Left ventricle myocardium superior (tissue), 1 donor: ENCODE measurements around the gene MARCO. TPM values are rescaled to one million over a fixed set of nuclear protein-coding genes. Genes with fewer than 3 reads are reported as not detected.
A peak's percentile ranks its signal among the peaks of the same experiment; 100 is the strongest.
"Not testable (repeated sequence)": the region's sequence is repeated elsewhere in the genome, so short reads cannot be mapped to it uniquely, and the experiment has no call there.

ENCODE experiments used
- ATAC-seq: fragments of 200-7000 bp; cut with Tn5 transposase; one replicate; pipeline ENCODE4 v1.9.1; 2020; ENCODE audit warnings: mild to moderate bottlenecking, moderate library complexity
- DNase-seq: peaks from one replicate; pipeline ENCODE4 v3.0.0-alpha.2; 2020
- intact Hi-C: fragments of 100-400 bp; cut with micrococcal nuclease; formaldehyde crosslinking; loops from one replicate; pipeline ENCODE4 v1.11.0; 2022
- total RNA-seq: library from RNA; stranded (reverse); fragmentation: NEBNext Ultra II Directional; extraction: Animal tissue kit (Norgen Biotek cat#: 25700); gene quantifications from one replicate; pipeline ENCODE4 v1.2.1, GENCODE V29; 2021
- donor health status: DM: no; HTN: yes; CAD: no; lungs with severe emphysema.

MARCO gene
- total RNA-seq, 1 donor from 2014 or later, result 7.2 TPM

DNA sequence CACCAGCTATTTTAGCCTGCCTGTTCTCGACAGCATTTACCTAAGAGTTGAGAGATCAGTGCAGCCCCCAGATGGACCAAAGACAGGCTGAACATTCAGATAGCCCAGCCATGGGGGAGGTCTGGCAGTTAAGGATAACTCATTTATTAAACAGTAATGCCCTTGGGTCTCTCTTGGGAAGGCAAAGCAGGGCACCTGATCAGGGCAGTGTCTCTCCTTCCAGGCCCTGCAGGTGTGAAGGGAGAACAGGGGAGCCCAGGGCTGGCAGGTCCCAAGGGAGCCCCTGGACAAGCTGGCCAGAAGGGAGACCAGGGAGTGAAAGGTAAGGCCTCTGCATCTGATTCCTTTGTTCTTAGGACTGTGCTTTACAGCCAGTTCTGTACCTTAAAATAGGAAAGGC lies 49.6 kb downstream of the MARCO start:
- no peak for DNase-seq
- intact Hi-C loops, result no loop called here
- no peak for ATAC-seq

DNA sequence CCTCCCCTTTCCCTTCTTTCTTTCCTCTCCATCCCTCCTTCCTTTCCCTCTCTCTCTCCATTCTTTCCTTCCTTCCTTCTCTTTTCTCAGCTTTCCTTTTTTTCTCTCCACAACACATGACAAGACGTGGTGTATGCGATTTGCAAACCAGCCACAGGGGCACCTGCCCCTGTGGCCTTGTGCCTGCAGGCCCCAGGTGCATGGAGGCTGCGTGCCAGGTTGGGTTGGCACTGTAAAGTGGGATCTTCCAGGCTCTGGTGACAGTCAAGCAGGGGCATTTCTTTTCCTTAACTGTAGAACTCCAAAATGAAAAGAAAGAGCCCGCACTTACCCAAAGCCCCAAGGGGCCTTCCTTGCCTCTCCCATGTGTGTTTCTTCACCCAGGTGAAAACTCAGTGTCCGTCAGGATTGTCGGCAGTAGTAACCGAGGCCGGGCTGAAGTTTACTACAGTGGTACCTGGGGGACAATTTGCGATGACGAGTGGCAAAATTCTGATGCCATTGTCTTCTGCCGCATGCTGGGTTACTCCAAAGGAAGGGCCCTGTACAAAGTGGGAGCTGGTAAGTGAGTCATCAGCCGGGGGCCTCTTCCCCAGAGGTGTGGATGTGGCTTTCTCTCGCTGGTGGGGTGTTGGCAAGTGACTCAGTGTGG lies 50.9 kb downstream of the MARCO start:
- intact Hi-C loops, result no loop called here
- ATAC-seq (no peak), DNase-seq (no peak)

DNA sequence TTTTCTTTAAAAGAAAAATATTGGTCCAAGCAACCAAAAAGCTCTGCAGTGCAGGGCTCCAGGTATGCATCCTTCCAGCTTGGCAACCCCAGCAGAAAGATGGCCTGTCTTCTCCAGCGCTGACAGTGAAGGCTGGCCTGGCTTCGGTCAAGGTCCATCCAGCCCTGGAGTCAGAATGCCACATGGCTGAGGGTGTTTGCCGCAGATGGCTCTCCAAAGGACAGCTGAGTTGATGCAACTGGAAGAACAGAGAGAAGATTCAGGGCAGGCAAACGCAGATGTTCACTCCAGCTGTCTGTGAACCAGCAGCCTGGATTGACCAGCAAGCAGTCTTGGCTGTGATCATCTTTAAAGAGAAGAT lies 51.4 kb downstream of the MARCO start:
- intact Hi-C loops, result no loop called here
- DNase-seq (no peak), ATAC-seq (no peak)

DNA sequence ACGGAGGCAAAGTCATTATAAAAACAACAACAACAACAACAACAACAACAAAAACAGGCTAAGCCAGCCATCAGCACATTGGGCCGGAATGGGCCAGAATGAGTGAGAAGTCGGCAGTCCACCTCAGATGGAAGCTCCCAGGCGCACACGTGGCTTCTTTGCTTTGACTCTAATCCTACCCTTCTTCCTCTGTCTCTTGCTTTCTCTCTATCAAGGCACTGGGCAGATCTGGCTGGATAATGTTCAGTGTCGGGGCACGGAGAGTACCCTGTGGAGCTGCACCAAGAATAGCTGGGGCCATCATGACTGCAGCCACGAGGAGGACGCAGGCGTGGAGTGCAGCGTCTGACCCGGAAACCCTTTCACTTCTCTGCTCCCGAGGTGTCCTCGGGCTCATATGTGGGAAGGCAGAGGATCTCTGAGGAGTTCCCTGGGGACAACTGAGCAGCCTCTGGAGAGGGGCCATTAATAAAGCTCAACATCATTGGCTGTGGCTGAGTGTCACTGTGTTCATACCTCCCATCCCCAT lies 52.2 kb downstream of the MARCO start:
- ATAC-seq (no peak), DNase-seq (no peak)
- intact Hi-C loops, result no loop called here

DNA sequence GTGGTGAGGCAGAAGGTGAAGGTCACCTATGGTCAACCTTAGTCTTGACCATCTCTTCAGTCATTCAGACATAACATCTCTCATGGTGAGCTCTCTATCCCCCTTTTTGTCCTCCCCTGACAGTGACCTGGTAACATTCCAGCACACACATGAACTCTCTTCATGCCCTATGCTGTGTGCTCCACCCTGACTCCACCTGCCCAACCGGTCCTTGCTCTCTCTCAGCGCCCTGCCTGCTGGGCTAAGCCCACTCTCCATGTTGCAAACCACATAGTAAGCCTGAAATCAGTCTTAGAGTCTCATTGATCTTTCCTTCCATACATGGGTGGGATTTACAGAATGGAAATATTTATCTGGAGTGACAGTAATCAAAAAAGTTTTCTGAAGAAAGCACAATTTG lies 52.8 kb downstream of the MARCO start:
- ATAC-seq (no peak), DNase-seq (no peak)
- intact Hi-C loops, result no loop called here

DNA sequence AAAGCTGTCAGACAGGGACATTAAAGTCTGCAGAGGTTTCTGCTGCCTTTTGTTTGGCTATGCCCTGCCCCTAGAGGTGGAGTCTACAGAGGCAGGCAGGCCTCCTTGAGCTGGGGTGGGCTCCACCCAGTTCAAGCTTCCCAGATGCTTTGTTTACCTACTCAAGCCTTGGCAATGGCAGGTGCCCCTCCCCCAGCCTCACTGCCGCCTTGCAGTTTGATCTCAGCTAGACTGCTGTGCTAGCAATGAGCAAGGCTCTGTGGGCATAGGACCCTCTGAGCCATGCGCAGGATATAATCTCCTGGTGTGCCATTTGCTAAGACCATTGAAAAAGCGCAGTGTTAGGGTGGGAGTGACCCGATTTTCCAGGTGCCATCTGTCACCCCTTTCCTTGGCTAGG lies 61.9 kb downstream of the MARCO start:
- ATAC-seq, intact Hi-C loops, DNase-seq: not testable (repeated sequence)

DNA sequence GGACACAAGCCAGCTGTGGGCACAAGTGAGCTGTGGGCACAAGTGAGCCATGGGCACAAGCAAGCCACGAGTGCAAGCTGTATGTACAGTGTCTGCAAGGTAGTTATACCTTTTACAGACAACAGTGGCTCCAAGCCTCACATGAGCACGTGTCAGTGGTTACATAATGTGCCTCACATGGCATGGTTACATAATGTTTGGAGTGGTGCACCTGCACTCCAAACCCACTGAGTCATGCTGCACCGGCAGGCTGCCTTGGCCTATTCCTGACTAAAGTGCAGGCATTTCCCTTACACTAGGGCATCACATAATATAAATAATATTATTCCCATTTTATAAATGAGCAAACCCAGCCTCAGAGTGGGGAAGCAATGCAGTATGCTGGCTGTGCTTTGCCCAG lies 62.6 kb downstream of the MARCO start:
- intact Hi-C loops, result no loop called here
- ATAC-seq (no peak), DNase-seq (no peak)

DNA sequence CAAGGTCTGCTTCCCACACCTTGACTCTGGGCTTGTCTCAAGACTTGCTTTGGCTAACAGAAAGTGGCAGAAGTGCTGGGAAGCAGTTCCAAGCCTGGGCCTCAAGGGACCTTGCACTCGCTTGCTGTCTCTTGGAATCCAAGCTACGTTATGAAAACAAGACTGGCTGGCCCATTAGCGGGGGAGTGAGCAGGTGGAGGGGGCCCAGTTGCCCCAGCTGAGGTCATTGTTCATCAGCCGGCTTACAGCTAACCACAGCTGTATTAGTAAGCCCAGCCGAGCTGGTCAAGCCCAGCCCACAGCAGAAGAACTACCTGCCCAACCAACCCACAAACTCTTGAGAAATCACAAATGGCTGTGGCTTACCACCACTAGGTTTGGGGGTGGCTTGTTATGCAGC lies 63.1 kb downstream of the MARCO start:
- intact Hi-C loops, result no loop called here
- no peak for DNase-seq
- no peak for ATAC-seq

DNA sequence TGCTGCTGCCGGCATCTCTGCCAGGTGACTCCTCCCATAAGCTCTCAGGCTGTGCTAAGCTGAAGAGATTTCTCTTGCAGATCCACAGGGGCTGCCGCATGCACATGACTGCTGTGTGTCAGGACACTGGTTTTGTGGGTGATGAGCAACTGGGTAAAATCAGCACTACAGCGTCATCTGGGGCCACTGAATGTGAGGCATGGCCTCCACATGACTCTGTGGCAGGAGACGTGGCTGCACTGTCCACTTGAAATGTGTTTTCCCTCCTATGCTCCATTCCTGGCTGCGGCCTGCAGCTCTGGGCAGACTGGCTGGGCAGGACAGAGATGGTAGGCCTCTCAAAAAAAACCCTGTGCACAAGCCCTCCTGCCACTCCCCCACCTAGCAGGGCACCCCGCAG lies 63.6 kb downstream of the MARCO start:
- ATAC-seq (no peak), DNase-seq (no peak)
- intact Hi-C loops, result no loop called here

DNA sequence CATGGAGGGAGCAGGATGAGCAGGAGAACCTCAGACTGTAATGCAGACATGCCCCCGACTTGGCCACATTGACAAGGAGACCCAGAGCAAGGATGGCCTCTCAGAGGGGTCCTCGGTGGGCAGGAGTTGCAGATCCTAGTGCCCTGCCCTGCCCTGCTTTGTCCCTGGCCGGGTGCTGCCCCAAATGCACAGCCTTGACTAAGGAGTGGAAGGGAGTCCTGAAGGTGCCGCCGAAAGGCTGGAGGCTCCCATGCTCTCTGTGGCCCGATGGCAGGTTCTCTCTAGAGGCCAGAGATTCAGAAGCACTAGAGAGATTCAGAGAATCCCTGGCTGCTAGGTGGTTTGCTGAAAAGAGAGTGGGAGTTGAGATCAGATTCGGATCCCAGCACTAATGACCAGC lies 64.4 kb downstream of the MARCO start:
- DNase-seq, result no peak
- ATAC-seq, result no peak
- intact Hi-C loops, result no loop called here

DNA sequence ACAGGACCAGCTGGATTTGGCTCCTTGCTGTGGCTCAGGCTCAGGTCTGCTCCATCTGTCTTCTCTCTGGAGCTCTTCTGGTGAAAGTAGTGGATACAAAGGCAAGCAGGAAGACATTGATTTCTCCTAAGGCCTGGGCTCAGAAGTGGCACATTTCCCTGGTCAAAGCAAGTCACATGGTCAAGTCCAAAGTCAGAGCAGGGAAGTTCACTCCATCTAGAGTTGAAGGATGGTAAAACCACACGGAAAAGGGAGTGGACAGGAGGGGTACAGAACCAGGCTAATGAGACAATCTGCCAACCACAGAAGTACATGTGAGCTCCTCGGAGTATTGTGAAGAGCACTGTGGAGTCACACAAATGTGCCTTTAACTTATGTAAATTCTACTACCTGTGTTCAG lies 66.1 kb downstream of the MARCO start:
- intact Hi-C loops, result no loop called here
- DNase-seq (no peak), ATAC-seq (no peak)

DNA sequence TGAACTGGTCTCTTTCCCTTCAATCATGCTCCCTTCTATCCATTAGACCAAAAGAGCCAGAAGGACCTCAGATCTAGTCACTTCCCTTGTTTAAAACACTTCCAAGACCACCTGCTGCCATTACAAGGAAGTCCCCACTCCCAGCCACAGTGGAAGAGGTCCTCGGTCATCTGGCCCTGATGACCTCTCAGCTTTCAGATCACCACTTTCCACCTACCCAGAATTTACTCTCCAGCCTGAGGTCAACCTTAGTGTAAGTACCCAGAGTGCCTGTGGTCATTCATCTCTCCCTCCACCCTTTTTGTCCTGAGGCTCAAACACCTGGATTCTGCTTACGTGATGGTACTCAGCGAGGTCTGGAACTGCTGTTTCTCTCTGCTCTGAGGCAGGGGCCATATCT lies 67.1 kb downstream of the MARCO start:
- no peak for ATAC-seq
- intact Hi-C loops, result no loop called here
- no peak for DNase-seq

DNA sequence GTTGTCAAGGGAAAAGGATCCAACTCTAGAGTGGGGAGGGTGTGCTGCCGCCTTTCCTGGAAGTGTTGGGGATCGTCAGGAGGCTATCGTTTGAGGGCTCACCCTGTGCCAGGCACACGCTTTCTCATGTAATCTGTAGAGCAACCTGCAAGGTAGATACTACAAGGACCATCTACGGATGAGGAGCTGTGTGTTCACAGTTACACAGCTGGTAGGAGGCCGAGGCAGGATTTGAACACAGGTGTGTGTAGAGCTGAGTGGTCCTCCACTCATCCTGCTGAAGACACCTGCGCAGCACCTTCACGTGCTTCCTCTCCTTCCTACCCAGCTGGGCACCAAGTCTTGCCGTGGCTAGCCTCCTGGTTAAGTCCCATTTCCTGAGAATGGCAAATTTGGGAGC lies 68.3 kb downstream of the MARCO start:
- ATAC-seq (no peak), DNase-seq (no peak)
- intact Hi-C loops, result loop anchor here (10.0 kb wide), 1 partner anchor 254 kb away; no protein-coding TSS in a partner anchor

DNA sequence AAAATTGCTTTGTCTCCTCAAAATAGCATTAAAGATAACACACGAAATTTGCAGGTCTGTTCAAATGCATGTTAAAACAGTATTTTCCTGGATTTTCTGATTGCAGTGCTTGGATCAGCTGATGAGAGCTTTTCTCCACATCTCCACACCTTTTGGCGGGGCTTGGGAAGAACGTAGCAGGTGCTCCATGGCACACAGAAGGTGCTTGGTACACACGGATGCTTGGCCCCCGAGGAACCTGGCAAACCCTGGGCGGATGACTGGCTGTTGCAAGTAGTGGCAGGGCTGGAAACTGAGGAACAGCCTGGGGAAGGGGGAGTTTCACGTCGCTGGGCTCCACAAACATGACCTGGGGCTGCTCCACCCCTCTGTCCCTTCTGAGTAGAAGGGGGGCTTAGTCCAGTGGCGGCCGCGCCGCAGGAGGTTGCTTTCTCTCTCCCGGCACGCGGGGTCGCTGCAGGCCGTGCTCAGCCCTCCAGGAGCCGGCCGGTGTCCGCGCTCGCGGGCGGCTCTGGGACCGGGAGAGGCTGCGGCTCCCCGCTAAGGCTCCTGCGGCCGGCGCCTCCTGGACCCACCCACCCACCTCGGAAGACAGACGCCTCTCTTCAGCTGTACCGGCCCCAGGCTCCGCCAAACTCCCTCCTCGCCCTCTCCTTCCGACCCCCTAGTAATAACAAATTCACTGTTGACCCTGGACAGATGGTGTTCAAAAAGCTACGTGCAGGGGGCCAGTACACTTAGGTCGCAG lies 69.3 kb downstream of the MARCO start:
- DNase-seq (peak; percentile 72), ATAC-seq (peak; percentile 96)
- intact Hi-C loops, result loop anchor here (10.0 kb wide), 1 partner anchor 253 kb away; no protein-coding TSS in a partner anchor

DNA sequence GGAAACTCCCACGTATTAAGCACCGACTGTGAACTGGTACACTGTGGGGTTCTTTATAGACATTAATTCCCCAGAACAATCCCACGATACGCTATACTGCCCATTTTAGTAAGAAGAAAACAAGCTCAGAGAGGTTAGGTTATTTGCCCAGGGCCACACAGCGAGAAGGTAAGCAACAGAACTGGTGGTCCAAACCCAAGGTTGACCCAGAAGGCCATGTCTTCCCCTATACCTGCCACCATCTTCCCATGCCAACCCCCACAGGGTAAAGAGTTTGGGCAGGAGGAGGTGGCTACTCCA lies 69.9 kb downstream of the MARCO start:
- intact Hi-C loops, result loop anchor here (10.0 kb wide), 1 partner anchor 253 kb away; no protein-coding TSS in a partner anchor
- no peak for DNase-seq
- ATAC-seq, result no peak

DNA sequence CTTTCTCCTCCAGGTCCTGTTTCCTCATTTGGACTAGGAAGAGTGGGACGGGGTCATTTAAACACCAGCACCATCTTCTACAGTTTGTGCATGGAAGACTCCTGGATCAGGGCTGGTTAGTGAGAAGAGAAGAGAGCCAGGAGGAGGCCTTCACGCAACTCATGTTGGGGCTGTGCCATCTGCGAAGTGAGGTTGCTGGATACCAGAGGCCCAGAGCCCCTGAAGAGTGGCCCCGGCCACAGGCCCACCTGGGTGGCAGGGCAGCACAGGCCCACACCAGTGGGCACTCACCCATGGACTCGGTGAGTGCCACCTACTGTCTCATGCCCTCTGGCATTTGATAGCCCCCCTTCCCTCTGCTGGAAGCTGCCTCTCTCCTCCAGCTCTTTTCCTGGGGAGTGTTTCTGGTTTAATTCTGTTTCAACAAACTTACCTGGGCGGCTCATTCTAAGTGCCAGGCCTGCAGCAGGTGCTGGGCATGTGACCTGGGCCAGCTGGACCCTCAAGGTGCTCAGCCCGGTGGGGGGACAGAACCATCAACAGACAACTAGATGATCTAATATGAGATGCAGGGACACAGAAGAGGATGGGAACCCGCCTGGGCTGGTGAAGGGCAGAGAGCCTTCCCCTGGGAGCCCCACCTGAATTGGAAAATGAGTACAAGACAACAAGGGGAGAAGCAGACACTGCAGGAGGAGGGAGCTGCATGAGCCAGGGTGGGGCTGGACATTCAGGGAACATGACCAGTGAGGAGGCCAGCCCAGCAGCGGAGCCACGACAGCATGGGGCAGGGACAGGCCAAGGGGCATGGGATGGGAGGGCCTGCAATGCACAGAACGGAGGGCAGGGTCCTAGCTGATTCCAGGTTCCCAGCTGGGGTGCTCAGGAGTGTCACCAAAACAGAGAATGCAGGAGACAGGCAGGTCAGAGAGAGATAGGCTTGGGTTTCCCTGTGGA lies 70.6 kb downstream of the MARCO start:
- ATAC-seq (no peak), DNase-seq (no peak)
- intact Hi-C loops, result loop anchor here (10.0 kb wide), 1 partner anchor 252 kb away; no protein-coding TSS in a partner anchor

DNA sequence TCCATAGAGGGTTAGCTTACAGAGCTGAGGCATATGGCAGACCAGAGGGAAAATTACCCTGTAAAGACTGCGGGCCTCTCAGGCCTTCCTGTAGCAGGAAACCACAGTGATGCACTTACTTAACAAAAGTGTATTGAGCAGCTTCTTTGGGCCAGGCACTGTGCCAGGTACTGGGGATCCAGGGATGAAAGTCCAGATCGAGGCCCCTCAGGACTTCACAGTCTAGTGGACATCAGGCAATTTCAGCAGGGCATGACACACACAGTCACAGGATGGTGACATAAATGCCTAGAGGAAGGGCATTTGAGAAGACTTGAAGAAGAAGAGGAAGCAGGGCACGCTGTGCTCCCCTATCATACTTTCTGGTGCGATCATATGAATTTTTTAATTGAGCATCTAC lies 71.7 kb downstream of the MARCO start:
- DNase-seq (no peak), ATAC-seq (no peak)
- intact Hi-C loops, result loop anchor here (10.0 kb wide), 1 partner anchor 251 kb away; no protein-coding TSS in a partner anchor

DNA sequence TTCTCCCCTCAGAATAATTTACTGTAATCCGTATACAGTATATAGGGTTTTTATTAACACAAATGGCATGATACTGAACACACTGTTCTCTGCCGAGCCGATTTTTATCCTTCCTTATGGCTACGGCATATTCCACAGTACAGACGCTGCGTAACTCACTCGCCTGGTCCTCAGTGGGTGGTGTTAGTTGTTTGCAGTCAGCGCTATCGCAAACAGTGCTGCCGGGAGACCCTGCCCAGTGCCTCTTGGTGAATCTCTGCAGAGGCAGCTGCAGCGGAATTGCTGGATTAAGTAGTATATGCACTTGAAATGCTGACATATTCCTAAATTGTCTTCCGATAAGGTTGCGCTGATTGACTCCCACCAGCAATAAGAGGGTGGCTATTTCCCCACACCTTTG lies 73.9 kb downstream of the MARCO start:
- DNase-seq, result no peak
- ATAC-seq, result no peak
- intact Hi-C loops, result loop anchor here (10.0 kb wide), 1 partner anchor 249 kb away; no protein-coding TSS in a partner anchor

DNA sequence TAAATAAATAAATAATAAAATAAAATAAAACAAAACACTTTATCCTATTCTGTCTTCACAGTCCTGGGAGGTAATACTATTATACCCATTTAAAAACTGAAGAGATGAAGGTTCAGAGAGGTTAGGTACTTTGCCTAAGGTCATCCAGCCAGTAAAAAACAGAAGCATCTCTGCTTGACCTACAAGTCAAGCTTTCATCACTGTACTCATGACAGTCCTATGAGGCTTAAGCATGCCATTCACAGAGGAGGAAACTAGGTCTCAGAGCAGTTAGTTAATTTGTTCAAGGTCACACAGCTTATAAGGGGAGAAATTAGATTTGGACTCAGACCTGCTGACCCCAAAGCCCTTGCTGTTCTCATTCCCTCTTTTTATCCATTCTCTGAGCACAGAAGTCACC lies 77.5 kb downstream of the MARCO start:
- DNase-seq, result no peak
- intact Hi-C loops, result loop anchor here (10.0 kb wide), 1 partner anchor 245 kb away; no protein-coding TSS in a partner anchor
- ATAC-seq, result no peak

DNA sequence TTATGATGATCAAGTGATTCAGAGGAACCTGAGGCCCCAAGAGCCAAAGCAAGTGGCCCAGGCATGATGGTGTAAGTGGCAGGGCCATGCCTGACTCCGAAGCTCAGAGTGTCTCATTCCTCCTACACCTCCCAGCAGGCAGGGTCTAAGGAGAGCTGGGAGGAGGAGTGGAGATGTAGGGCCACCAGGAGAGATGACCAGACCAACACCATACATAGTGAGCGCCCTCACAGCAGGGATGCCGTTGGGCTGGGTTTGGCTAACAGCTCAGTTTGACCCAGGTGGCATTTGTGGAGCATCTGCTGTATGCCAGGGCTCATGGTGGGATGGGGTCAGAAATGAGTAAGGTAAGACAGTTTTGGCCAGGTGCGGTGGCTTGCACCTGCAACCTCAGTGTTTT lies 80.7 kb downstream of the MARCO start:
- ATAC-seq, result no peak

More for the DNA sequence above, 80.7 kb downstream of the MARCO start:
- no peak for DNase-seq
- intact Hi-C loops, result no loop called here
